Calu3 (cell line): Measurements from ENCODE around the gene FOXN3. TPM values are rescaled to one million over a fixed set of nuclear protein-coding genes. Genes with fewer than 3 reads are reported as not detected.

Experiments
- BruUV-seq: library from RNA; stranded (reverse); fragments of 400-500 nt; replicated peaks from 2 replicates; lab custom pipeline; 2021; lab: Mats Ljungman, UMichigan
- CTCF ChIA-PET: fragments of 300-600 bp; sonication (Branson Sonifier 250); formaldehyde crosslinking; loops from one replicate; lab custom pipeline; 2022; ENCODE audit warnings: antibody characterized with exemption; lab: Charles Lee
- DNase-seq: peaks from one replicate; pipeline ENCODE4 v3.0.0; 2022
- H3K27ac Mint-ChIP-seq: one replicate; pipeline ENCODE4 v1.8.0; 2022; ENCODE audit warnings: mixed read lengths; ENCODE audit not compliant: unreplicated experiment
- H3K27me3 Mint-ChIP-seq: one replicate; pipeline ENCODE4 v1.8.0; 2022; ENCODE audit warnings: mixed read lengths; ENCODE audit not compliant: unreplicated experiment
- H3K36me3 Mint-ChIP-seq: one replicate; pipeline ENCODE4 v1.8.0; 2022; ENCODE audit warnings: mild to moderate bottlenecking, moderate library complexity, mixed read lengths; ENCODE audit not compliant: insufficient read depth, unreplicated experiment
- H3K4me1 Mint-ChIP-seq: one replicate; pipeline ENCODE4 v1.8.0; 2022; ENCODE audit warnings: mild to moderate bottlenecking, low read depth, mixed read lengths; ENCODE audit not compliant: unreplicated experiment
- H3K4me3 Mint-ChIP-seq: one replicate; pipeline ENCODE4 v1.8.0; 2022; ENCODE audit warnings: mild to moderate bottlenecking, low read depth, moderate library complexity, mixed read lengths; ENCODE audit not compliant: unreplicated experiment
- H3K9me3 Mint-ChIP-seq: one replicate; pipeline ENCODE4 v1.8.0; 2022; ENCODE audit warnings: low read depth, mixed read lengths; ENCODE audit not compliant: unreplicated experiment
- CTCF ChIP-seq: fragments of 200-600 bp; IDR thresholded peaks from one replicate; pipeline ENCODE4 v1.8.0; 2022; ENCODE audit warnings: antibody characterized with exemption; ENCODE audit not compliant: unreplicated experiment
- intact Hi-C: fragments of 100-400 bp; cut with micrococcal nuclease; formaldehyde crosslinking; loops from one replicate; pipeline ENCODE4 v1.10.0; 2022; ENCODE audit not compliant: unreplicated experiment
- total RNA-seq: library from RNA; stranded (reverse); gene quantifications from 2 replicates; pipeline ENCODE4 v1.2.3, GENCODE V29; 2022

Gene FOXN3
- total RNA-seq, 1 experiment from 2014 or later = 11.8 TPM

- no TSS peak for BruUV-seq
- CTCF ChIA-PET = no interaction called here
- no peak for DNase-seq
- H3K4me3 Mint-ChIP-seq = no peak overlapping the region
- no peaks in the 10 kb centered on the region for H3K36me3 Mint-ChIP-seq
- no peaks in the 10 kb centered on the region for H3K9me3 Mint-ChIP-seq
- H3K4me1 Mint-ChIP-seq = no peaks in the 10 kb centered on the region
- intact Hi-C loops = no loop called here
- H3K27me3 Mint-ChIP-seq = no peaks in the 10 kb centered on the region
- TF ChIP-seq CTCF = no peak
- no peak overlapping the region for H3K27ac Mint-ChIP-seq
Observed at GRCh38 chr14:89309670-89310177, 107.3 kb downstream of the FOXN3 start.

- no peaks in the 10 kb centered on the region for H3K4me1 Mint-ChIP-seq
- no peak for DNase-seq
- TF ChIP-seq CTCF = no peak
- no TSS peak for BruUV-seq
- H3K27ac Mint-ChIP-seq = no peak overlapping the region
- no peaks in the 10 kb centered on the region for H3K9me3 Mint-ChIP-seq
- H3K27me3 Mint-ChIP-seq = no peaks in the 10 kb centered on the region
- CTCF ChIA-PET = no interaction called here
- H3K4me3 Mint-ChIP-seq = no peak overlapping the region
- intact Hi-C loops = no loop called here
- no peaks in the 10 kb centered on the region for H3K36me3 Mint-ChIP-seq
Observed at GRCh38 chr14:89308232-89308959, 108.6 kb downstream of the FOXN3 start.

GRCh38 chr14:89307409-89307808 is 109.6 kb downstream of the FOXN3 start:
- H3K4me1 Mint-ChIP-seq = no peaks in the 10 kb centered on the region
- no peak for DNase-seq
- H3K27ac Mint-ChIP-seq = no peak overlapping the region
- TF ChIP-seq CTCF = no peak
- H3K4me3 Mint-ChIP-seq = no peak overlapping the region
- no peaks in the 10 kb centered on the region for H3K9me3 Mint-ChIP-seq
- BruUV-seq = no TSS peak
- intact Hi-C loops = no loop called here
- no peaks in the 10 kb centered on the region for H3K27me3 Mint-ChIP-seq
- H3K36me3 Mint-ChIP-seq = no peaks in the 10 kb centered on the region
- CTCF ChIA-PET = no interaction called here

- Mint-ChIP-seq H3K4me1 (no peaks in the 10 kb centered on the region), H3K27ac (no peak overlapping the region), H3K9me3 (peaks cover 2% of the 10 kb centered on the region), H3K36me3 (no peaks in the 10 kb centered on the region), H3K27me3 (no peaks in the 10 kb centered on the region), H3K4me3 (no peak overlapping the region)
- CTCF ChIA-PET = no interaction called here
- TF ChIP-seq CTCF = no peak
- intact Hi-C loops = no loop called here
- DNase-seq = no peak
- BruUV-seq = no TSS peak
Observed at GRCh38 chr14:89304972-89305703, 111.9 kb downstream of the FOXN3 start.
